ENCODE results near the gene IRF4. TPM values are rescaled to one million over a fixed set of nuclear protein-coding genes. Genes with fewer than 3 reads are reported as not detected.

The IRF4 gene
- polyA plus RNA-seq, 12 donors = 0.27 to 6.1 (median 0.60) TPM; not detected in 2

GRCh38 chr6:352896-353470, 38.6 kb upstream of the IRF4 start:
- no peak for DNase-seq

- DNase-seq = no peak
Observed at GRCh38 chr6:353642-354614, 37.6 kb upstream of the IRF4 start.

GRCh38 chr6:354631-355280, 36.8 kb upstream of the IRF4 start:
- no peak for DNase-seq

- no peak for DNase-seq
Observed at GRCh38 chr6:355373-356208, 36.0 kb upstream of the IRF4 start.

GRCh38 chr6:356828-357251, 34.7 kb upstream of the IRF4 start:
- DNase-seq = no peak

GRCh38 chr6:357261-357790, 34.2 kb upstream of the IRF4 start:
- DNase-seq = no peak

- no peak for DNase-seq
Observed at GRCh38 chr6:357791-358341, 33.7 kb upstream of the IRF4 start.

GRCh38 chr6:358432-358831, 33.1 kb upstream of the IRF4 start:
- no peak for DNase-seq

- no peak for DNase-seq
Observed at GRCh38 chr6:358847-359246, 32.7 kb upstream of the IRF4 start.

- no peak for DNase-seq
Observed at GRCh38 chr6:359261-360035, 32.1 kb upstream of the IRF4 start.

- DNase-seq = no peak
Observed at GRCh38 chr6:360349-360748, 31.2 kb upstream of the IRF4 start.

- DNase-seq = peak; percentile 24
Observed at GRCh38 chr6:360764-361373, 30.7 kb upstream of the IRF4 start.

GRCh38 chr6:361411-362132, 30.0 kb upstream of the IRF4 start:
- no peak for DNase-seq

- no peak for DNase-seq
Observed at GRCh38 chr6:362231-362923, 29.2 kb upstream of the IRF4 start.

- DNase-seq = no peak
Observed at GRCh38 chr6:362924-363249, 28.7 kb upstream of the IRF4 start.

GRCh38 chr6:363291-363690, 28.3 kb upstream of the IRF4 start:
- DNase-seq = no peak

GRCh38 chr6:363909-364308, 27.6 kb upstream of the IRF4 start:
- no peak for DNase-seq

GRCh38 chr6:364609-365540, 26.7 kb upstream of the IRF4 start:
- DNase-seq = no peak

Measured in muscle of arm (tissue), 12 donors.